ENCODE data around the gene SORCS2.

DNA sequence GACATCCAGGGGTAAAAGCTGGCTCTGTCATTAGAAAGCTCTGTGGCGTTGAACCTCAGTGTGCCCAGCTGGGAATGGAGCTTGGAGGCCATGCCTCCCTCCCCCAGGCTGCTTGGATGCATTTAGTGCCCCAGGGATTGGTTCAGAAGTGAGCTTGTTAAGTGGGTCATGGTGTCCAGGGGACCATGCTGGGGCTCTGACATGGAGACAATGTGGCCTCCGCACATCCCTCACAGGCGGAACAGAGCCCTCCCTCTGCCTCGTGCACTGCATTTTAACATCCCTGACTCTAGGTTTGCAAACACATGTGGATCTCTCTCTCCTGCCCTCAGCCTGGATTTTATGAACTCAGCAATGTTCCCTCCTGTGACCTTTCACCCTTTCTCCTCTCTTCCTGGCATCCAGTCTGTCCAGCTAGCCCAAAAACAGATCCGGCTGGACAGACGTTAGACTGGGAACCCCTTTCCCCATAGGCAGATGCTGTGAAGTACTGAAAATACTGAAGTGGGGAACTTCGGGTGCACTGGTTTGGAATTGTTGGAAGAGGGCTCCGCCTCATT is 81.5 kb downstream of the SORCS2 start:
- TF ChIP-seq, protein P1, sequence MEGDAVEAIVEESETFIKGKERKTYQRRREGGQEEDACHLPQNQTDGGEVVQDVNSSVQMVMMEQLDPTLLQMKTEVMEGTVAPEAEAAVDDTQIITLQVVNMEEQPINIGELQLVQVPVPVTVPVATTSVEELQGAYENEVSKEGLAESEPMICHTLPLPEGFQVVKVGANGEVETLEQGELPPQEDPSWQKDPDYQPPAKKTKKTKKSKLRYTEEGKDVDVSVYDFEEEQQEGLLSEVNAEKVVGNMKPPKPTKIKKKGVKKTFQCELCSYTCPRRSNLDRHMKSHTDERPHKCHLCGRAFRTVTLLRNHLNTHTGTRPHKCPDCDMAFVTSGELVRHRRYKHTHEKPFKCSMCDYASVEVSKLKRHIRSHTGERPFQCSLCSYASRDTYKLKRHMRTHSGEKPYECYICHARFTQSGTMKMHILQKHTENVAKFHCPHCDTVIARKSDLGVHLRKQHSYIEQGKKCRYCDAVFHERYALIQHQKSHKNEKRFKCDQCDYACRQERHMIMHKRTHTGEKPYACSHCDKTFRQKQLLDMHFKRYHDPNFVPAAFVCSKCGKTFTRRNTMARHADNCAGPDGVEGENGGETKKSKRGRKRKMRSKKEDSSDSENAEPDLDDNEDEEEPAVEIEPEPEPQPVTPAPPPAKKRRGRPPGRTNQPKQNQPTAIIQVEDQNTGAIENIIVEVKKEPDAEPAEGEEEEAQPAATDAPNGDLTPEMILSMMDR (IDR thresholded peaks at IDR 0.05), result no peak
- TF ChIP-seq FOXM1 (IDR thresholded peaks at IDR 0.05; ENCODE audit: low read depth) (no peak), EZH2phosphoT487 (IDR thresholded peaks at IDR 0.05; ENCODE audit: borderline replicate concordance, low read depth) (no peak), RFX5 (IDR thresholded peaks at IDR 0.05; ENCODE audit: low read length) (no peak), SIN3A (IDR thresholded peaks at IDR 0.05; ENCODE audit: borderline replicate concordance, low read depth, low read length) (no peak), POLR2AphosphoS5 (IDR thresholded peaks at IDR 0.05; ENCODE audit: low read depth, low read length) (no peak)

Measured in SK-N-SH (cell line).